Suprapubic skin (tissue), 4 donors: ENCODE results near the gene OSGEPL1.

ENCODE experiments used
- CTCF ChIP-seq, 2 donors: fragments of 200-600 bp in 1 of 2; fragments of 450-650 bp in 1 of 2; sonication (generic) in 1 of 2; IDR thresholded peaks; one replicate each; pipeline ENCODE4 v1.5.1; 2016 to 2019; ENCODE audit warnings: antibody characterized with exemption in 2 of 2, mild to moderate bottlenecking in 1 of 2, moderate library complexity in 1 of 2
- EP300 ChIP-seq: sonication (generic); formaldehyde crosslinking; IDR thresholded peaks from one replicate; pipeline ENCODE4 v1.6.1; 2017; ENCODE audit warnings: antibody characterized with exemption
- POLR2AphosphoS5 ChIP-seq, 3 donors: sonication (generic); formaldehyde crosslinking; IDR thresholded peaks; one replicate each; pipeline ENCODE4 v1.6.1; 2017; ENCODE audit warnings: antibody characterized with exemption in 3 of 3

- no peak for TF ChIP-seq POLR2AphosphoS5 (IDR thresholded peaks at IDR 0.05)
- no peak for TF ChIP-seq CTCF (IDR thresholded peaks at IDR 0.05)
- TF ChIP-seq EP300 = no peak
Measured at GRCh38 chr2:189803431-189803830, 40.8 kb upstream of the OSGEPL1 start.
